Rectal smooth muscle tissue (tissue), 1 donor: ENCODE data around the gene TST.

ENCODE experiments used
- H3K27ac ChIP-seq: one replicate; pipeline ENCODE4 v1.7.0; 2013; ENCODE audit warnings: low read depth, low read length, inconsistent platforms
- H3K27me3 ChIP-seq: one replicate; pipeline ENCODE4 v1.7.0; 2013; ENCODE audit warnings: low read length; ENCODE audit not compliant: control insufficient read depth, insufficient read depth
- H3K36me3 ChIP-seq: one replicate; pipeline ENCODE4 v1.7.0; 2013; ENCODE audit warnings: low read length; ENCODE audit not compliant: control insufficient read depth, insufficient read depth
- H3K4me1 ChIP-seq: one replicate; pipeline ENCODE4 v1.7.0; 2013; ENCODE audit warnings: low read length; ENCODE audit not compliant: control insufficient read depth, insufficient read depth
- H3K4me3 ChIP-seq: one replicate; pipeline ENCODE4 v1.7.0; 2013; ENCODE audit warnings: low read length
- H3K9ac ChIP-seq: one replicate; pipeline ENCODE4 v1.7.0; 2013; ENCODE audit warnings: low read length

Gene TST

DNA sequence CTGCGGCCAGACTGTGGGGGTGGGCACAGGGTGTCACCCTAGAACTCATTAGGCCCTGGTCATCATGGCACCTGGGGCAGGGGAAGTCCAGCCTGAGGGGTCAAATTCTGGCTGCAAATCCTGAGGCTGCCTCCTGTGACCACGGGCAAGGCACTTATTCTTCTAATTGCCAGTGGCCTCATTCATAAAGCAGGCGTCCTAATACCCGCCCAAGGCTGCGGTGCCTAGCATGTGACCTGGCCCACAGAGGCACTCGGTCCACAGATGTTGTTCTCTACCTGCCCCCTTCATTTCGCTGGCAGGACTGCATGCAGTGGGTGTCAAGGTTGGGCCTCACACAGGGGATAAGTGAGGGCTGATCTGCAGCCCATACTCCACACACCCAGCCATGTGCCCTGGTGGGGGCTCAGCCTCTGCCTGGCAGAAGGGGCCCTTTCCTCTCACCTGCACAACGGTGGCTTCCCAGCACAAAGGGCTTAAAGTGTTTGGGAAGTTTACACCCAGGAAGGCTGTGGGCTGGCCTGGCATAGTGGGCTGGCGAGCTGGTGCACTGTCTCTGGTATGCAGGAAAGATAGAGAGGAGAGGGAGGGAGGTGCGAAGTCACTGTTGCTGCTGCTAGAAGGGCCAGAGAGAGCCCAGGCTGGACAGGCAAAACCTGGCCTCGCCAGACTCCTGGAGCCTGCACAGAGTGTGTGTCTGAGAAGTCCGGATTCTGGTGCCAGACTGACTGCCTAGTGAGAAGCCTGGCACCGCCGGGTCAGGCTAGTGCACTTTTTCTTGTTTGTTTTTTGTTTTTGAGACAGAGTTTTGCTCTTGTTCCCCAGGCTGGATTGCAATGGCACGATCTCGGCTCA is 3.5 kb upstream of the TST start:
- Histone ChIP-seq H3K4me1 (peaks cover 9% of the 10 kb centered on the region), H3K27ac (no peak overlapping the region), H3K9ac (no peak overlapping the region), H3K4me3 (no peak overlapping the region), H3K27me3 (no peaks in the 10 kb centered on the region), H3K36me3 (peaks cover 15% of the 10 kb centered on the region)

DNA sequence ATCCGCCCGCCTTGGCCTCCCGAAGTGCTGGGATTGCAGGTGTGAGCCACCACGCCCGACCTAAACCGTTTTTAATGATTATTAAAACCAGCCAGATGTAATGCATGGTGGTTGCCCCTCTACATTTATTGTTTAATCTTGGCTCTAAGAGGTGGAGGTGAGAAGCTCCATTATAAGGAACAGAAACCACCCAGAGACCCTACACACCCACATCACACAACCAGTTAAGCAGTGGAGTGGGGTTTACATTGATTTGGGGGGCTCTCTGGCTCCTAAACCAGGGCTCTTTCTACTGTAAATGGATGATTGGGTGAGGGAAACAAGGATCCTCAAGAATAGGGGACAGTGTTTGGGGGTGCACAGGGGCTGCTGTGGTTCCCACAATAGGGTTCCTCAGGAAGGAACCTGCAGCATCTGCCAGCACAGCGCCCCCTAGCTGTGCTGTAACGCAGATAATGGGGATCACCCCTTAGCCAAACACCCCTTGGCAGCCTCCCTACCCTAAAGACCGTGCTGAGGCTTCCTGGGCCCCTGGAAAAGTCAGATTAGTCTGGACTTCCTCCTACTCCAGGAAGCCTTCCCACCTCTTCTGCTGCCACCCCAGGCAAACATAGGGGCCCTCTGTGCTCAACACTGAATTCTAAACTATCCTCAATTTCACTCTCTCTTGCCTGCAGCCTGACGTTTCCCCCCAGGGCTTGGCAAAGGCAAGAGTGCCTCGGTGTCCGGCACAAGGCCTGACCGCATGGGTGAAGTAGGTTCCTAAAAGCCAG is 2.6 kb upstream of the TST start:
- no peak overlapping the region for H3K27ac ChIP-seq
- no peak overlapping the region for H3K9ac ChIP-seq

DNA sequence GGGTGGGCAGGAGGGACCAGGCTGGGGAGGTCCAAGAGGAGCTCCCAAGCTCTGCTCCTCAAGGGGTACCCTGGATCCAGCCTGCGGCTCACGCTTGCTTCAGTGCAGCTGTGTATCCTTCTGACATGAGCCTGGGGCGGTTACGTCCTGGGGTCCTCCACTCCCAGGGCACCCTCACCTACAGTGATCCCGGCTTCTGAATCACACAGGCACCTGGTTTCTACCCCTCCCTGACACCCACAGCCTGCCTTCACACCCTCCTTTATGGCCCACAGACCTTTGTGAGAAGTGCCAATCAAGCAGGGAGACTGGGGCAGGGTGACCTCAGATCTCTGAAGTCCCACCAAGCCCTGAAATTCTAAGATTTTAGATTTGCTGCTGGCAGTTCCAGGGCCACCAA is 1.8 kb upstream of the TST start:
- no peaks in the 10 kb centered on the region for H3K27me3 ChIP-seq
- peaks cover 5% of the 10 kb centered on the region for H3K36me3 ChIP-seq
- H3K27ac ChIP-seq, result no peak overlapping the region
- H3K4me1 ChIP-seq, result peaks cover 9% of the 10 kb centered on the region
- H3K9ac ChIP-seq, result no peak overlapping the region
- H3K4me3 ChIP-seq, result no peak overlapping the region

More for the DNA sequence above, 2.6 kb upstream of the TST start:
- peaks cover 9% of the 10 kb centered on the region for H3K4me1 ChIP-seq
- no peak overlapping the region for H3K4me3 ChIP-seq
- peaks cover 11% of the 10 kb centered on the region for H3K36me3 ChIP-seq
- no peaks in the 10 kb centered on the region for H3K27me3 ChIP-seq

DNA sequence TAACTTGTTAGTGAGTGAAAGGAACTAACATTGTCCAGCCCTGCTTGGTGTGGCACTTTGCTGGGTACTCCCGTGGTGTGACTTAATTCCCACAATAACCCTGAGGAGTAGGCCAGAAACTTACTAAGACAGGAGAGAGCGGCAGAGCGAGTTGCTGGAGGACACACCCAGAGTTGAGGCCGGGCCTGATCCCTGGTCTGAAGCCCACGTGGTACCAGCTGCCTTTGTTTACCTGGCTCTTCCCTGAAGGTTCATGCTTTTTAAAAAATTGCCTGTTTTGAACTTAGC is 889 bp upstream of the TST start:
- H3K27me3 ChIP-seq, result no peaks in the 10 kb centered on the region
- peak overlapping the region; percentile 45 for H3K9ac ChIP-seq
- H3K4me3 ChIP-seq, result peak overlapping the region; percentile 86
- peak overlapping the region; percentile 77 for H3K27ac ChIP-seq
- peaks cover 9% of the 10 kb centered on the region for H3K4me1 ChIP-seq
- H3K36me3 ChIP-seq, result peaks cover 3% of the 10 kb centered on the region

DNA sequence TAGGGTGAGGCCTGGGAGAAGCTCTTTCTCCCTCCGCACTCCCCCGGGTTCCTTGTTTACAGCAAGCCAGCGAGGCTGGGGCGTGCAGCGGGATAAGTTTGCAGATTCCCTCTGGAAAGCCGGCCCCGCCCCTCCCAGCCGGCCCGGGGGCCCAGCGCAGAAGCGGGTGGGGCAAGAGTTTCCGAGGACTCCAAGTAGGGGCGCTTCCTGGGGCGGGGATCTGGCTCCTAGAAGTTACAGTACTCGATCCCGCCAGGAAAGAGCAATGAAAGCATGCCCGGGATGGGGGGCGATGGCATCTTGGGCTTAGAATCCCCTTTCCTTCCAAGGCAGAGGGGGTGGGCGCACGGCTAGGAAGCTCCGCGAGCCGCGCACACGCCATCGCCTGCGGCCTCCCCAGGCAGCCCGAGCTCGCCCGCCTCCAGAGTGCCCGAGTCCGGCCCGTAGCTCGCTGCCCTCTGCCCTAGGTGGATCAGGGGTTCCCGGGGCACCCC is 385 bp downstream of the TST start:
- H3K27ac ChIP-seq, result peak overlapping the region; percentile 58
- H3K4me1 ChIP-seq, result peaks cover 9% of the 10 kb centered on the region
- peaks cover 3% of the 10 kb centered on the region for H3K36me3 ChIP-seq
- H3K9ac ChIP-seq, result peak overlapping the region; percentile 61
- H3K4me3 ChIP-seq, result peak overlapping the region; percentile 82
- no peaks in the 10 kb centered on the region for H3K27me3 ChIP-seq

DNA sequence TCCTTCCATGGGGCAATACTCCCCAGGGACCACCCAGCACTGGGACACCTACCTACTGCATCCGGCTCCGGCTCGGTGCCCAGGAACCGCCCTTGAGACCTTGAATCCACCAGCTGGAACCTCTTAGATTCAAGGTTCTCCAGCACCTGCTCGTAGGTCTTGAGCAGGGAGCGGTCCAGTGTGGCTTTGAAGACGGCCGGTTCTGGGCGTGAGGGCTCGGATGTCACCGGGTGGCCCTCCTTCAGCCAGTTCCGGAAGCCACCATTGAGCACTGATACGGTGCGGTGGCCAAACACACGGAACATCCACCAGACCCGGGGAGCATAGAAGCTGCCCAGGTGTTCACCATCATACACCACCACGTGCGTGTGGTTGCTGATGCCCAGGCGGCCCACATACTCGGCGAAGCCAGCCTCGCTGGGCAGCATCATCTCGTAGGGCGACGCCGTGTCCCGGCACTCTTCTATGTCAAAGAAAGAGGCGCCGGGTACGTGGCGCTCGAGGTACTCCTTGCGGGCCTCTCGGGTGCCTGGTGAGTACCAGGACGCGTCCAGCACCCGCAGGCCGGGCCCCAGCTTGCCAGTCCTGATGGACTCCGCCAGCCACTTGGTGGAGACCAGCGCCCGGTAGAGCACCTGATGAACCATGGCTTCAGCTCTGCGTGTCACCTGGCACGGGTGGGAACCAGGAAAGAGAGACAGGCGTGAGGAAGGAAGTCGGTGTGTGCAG is 997 bp downstream of the TST start:
- H3K4me3 ChIP-seq, result peak overlapping the region; percentile 82
- H3K9ac ChIP-seq, result peak overlapping the region; percentile 61
- H3K27ac ChIP-seq, result no peak overlapping the region
- H3K27me3 ChIP-seq, result no peaks in the 10 kb centered on the region
- H3K4me1 ChIP-seq, result peaks cover 9% of the 10 kb centered on the region
- peaks cover 3% of the 10 kb centered on the region for H3K36me3 ChIP-seq

DNA sequence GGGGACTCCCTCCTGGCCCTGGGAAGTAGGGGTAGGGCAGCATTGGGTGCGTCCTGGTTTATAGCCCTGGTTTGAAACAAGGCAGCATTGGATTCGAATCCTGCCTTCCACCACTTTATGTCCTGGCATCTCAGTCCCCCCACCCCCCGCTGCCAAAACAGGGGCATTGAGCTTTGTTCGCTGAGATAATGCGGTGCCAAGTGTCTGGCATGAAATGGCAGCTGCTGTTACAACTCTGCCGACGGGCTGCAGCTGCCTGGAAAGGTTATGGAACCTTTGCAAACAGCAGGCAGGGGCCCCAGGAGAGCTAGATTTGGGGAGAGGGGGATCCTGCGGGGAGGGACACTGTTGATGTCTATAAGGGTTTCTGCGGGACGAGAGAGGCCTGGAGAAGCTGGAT is 1.9 kb downstream of the TST start:
- H3K27me3 ChIP-seq, result no peaks in the 10 kb centered on the region
- peaks cover 9% of the 10 kb centered on the region for H3K4me1 ChIP-seq
- peak overlapping the region; percentile 82 for H3K4me3 ChIP-seq
- no peak overlapping the region for H3K27ac ChIP-seq
- H3K36me3 ChIP-seq, result peaks cover 3% of the 10 kb centered on the region
- no peak overlapping the region for H3K9ac ChIP-seq

DNA sequence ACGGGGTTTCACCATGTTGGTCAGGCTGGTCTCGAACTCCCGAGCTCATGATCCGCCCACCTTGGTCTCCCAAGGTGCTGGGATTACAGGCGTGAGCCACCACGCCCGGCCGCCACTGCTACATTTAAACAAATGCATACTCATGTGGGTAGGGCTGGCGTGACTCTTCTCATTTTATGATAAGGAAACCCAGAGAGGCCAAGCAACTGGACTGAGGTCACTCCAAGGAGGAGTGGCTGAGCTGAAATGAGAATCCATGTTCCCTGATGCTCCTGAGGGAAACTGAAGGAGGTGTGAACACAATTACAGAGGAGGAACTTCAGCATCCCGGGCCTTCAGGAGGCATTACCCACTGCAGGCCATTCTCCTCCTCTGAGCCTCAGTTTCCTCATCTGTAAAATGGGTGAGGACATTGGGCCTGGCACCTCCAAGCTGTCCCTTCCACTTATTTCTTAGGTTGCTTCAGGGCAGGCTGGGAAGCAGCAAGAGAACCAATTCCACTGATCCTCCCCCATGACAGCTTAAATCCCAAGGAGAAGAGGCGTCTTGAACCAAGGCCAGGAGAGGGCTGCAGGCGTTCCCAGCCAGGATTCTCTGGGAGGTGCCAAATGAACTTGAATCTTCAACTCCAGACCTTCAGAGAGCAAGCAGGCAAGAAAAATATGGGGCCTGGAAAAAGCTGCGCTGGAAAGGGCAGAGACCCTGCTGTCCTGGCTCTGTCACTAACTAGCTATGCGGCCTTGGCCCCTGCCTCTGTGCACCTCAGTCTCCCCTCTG is 2.9 kb downstream of the TST start:
- H3K9ac ChIP-seq, result no peak overlapping the region
- peaks cover 9% of the 10 kb centered on the region for H3K4me1 ChIP-seq
- no peaks in the 10 kb centered on the region for H3K27me3 ChIP-seq
- H3K4me3 ChIP-seq, result peak overlapping the region; percentile 20
- peaks cover 3% of the 10 kb centered on the region for H3K36me3 ChIP-seq
- no peak overlapping the region for H3K27ac ChIP-seq

DNA sequence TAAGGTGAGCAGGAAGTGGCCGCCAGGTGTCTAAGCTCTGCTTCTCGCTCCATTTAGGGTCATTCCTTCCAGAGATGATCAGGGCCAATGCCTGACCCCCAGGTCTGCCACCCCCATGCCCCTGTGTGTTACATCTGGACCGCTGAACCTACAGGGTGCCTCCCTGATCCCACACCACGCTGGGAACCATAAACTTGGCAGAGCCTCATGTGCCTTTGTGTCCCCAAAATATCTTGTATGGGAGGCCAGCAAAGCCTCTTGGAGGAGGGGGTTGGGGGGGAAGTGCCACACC is 3.7 kb downstream of the TST start:
- peaks cover 9% of the 10 kb centered on the region for H3K4me1 ChIP-seq
- H3K27me3 ChIP-seq, result no peaks in the 10 kb centered on the region
- H3K9ac ChIP-seq, result peak overlapping the region; percentile 17
- peak overlapping the region; percentile 19 for H3K4me3 ChIP-seq
- H3K36me3 ChIP-seq, result peaks cover 3% of the 10 kb centered on the region
- no peak overlapping the region for H3K27ac ChIP-seq

DNA sequence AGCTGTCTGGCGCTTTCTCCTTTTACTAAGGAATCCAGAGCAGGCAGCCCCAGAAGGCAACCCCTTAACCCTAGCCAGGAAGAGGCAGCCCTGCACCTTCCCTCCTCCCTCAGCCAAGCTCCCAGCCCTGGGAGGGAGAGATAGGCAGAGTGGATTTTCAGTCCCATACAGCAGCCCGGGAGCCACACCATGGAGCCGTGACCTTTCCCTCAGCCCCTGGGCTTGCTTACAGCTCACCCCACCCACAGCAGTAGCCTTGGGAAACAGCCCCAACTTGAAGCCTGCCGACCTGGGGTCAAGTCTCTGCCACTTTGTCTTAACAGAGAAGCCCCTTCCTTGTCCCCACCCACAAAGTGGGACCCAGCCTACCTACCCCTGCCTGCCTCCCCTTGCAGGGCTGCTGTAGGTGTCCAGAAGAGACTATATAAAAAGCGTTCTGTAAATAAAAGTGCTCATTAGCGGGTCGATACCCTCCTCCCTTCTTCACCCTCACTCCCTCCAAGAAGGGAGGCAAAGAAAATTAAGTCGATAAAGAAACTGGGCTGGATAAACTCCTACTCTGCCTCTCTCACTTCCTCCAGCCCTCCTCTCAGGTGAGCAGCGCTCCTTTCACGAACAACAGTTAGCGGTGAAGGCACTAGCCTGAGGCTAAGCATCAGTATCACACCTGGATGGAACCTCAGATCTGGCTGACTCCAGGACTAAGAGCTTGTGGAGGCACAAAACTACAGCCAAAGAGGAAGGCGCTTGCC is 4.2 kb downstream of the TST start:
- peak overlapping the region; percentile 19 for H3K4me3 ChIP-seq
- H3K4me1 ChIP-seq, result peaks cover 7% of the 10 kb centered on the region
- H3K27me3 ChIP-seq, result no peaks in the 10 kb centered on the region
- peak overlapping the region; percentile 17 for H3K9ac ChIP-seq
- H3K36me3 ChIP-seq, result peaks cover 3% of the 10 kb centered on the region
- H3K27ac ChIP-seq, result no peak overlapping the region

DNA sequence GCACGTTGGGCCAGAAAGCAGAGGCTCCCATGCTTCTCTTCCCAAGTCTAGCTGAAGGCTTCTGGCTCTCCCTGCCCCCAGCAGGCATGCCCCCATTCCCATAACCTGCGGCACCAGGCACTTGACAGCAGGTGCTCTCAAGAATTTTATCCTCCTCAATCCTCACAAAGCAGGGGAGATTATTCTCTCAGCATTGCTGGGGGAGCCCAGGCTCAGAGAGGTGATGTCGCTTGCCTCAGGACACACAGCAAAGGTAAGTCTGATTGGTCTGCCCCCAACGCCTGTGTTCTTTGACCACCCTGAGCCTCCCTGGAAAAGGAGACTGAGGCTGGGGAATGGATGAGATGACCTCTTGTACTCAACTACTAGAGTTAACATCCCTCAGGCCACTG is 4.8 kb downstream of the TST start:
- H3K4me1 ChIP-seq, result peaks cover 7% of the 10 kb centered on the region
- H3K36me3 ChIP-seq, result peaks cover 3% of the 10 kb centered on the region
- no peaks in the 10 kb centered on the region for H3K27me3 ChIP-seq
- no peak overlapping the region for H3K27ac ChIP-seq
- no peak overlapping the region for H3K4me3 ChIP-seq
- H3K9ac ChIP-seq, result no peak overlapping the region
